Ureter (tissue), 1 donor: Measurements from ENCODE around the gene TAGLN2. TPM values are rescaled to one million over a fixed set of nuclear protein-coding genes. Genes with fewer than 3 reads are reported as not detected.
"Not testable (repeated sequence)": the region's sequence is repeated elsewhere in the genome, so short reads cannot be mapped to it uniquely, and the experiment has no call there.

Experiments used
- DNase-seq: peaks from one replicate; pipeline ENCODE4 v3.0.0-alpha.2; 2020; ENCODE audit warnings: low spot score
- total RNA-seq: library from RNA; stranded (reverse); gene quantifications from one replicate; pipeline ENCODE4 v1.2.4, GENCODE V29; 2023
- donor health status: DM: yes; HTN: yes; CAD: no.

Gene TAGLN2
- total RNA-seq, 1 donor from 2014 or later, result 322 TPM

DNA sequence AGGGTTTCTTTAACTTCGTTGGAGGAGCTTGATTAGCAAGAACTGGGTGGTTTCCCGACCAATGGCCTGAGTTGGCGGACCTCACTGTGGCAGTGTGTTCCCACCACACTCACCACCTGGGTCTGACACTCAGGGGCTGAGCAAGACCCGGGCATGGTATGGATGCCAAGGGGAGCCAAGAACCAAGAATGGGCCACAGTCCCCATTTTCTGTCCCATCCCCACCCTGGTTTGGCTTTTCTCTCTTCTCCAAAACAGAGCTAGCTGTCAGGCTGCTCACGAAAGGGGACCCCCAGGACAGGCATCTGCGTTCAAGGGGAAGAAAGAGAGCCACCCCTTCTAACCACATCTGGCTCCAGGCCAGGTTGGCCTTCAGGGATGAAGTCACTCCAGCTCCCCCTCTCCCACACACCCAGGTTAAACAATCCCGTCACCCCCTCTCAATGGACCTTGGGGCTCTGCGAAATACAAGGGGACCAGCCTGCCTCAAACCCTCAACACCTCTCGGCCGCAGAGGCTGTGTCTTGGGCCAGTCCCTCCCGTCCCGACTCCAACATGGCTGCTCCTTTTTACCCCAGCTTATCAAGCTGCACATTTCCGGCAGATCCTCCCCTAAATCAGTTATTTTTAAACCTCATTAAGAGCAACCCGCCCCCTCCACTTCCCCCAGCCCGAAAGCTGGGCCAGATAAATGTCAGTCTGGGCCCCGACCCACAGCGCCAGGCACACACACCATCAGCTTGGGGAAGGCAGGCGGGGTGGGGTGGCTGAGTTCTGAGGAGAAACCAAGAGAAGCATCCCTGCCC, 3.4 kb downstream of the TAGLN2 start:
- DNase-seq, result no peak

- DNase-seq, result no peak
These were observed 4.1 kb downstream of the TAGLN2 start for GRCh38 chr1:159921251-159921650.

DNA sequence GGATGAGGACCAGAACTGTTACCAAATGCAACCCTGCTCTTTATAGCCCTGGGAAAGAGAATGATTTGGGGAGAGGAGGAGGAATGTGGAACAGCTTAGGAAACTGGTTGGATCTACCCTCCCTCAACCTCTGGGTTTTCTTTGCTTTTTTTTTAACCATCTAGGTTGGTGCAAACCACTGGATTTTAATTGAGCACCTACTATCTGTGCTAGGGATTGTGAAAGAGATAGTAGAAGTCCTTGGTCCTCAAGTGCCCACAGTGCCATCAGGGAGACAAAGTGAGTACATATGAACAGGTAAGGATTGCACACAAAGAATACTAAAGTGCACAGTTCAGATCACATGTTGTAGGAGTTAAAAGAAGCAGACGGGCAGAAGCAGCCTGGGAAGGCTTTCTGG, 4.7 kb downstream of the TAGLN2 start:
- DNase-seq, result no peak

DNA sequence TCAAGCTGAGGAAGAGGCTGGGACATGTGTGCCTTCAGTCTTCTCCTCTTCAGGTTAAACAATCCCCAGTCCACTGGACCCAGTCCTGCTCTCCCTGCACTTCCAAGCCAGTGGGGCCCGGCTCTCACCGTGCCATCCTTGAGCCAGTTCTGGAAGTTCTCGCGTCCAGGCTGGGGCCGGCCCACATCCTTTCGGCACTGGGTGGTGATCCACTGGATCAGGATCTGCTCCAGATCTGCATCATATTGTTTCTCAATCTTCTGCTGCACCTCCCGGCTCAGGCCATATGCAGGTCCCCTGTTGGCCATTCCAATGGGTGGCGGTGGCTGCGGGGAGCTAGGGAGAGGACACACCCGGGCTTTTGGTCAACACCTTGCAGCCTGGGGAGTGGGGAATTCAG, 5.1 kb downstream of the TAGLN2 start:
- no peak for DNase-seq

DNA sequence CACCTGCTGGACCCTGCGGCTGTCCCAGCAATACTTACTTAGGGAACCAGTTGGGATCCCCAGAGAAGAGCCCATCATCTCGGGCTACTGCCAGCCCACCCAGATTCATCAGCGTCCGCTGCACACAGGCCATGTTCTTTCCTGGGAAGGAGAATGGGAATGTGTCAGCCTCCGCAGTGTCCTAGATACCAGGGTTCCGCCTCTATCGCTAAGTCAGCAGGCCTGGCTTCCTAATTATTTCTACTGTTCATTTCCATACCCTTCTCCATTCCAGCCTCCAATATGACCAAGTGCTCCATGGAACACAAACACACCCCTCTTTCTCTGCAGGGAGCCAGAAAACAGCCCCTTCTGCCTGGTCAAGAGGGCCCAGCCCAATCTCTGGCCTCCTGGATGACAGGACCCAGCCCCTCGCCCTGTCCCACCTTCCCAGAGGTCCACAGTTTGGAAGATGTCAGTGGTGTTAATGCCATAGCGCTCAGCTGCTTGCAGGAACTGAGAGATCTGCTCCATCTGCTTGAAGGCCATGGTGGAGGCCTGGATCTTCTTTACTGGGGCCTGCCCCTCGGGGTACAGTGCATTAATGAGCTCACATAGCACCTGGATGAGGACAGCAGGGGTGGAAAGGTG, 6.0 kb downstream of the TAGLN2 start:
- DNase-seq, result no peak

DNA sequence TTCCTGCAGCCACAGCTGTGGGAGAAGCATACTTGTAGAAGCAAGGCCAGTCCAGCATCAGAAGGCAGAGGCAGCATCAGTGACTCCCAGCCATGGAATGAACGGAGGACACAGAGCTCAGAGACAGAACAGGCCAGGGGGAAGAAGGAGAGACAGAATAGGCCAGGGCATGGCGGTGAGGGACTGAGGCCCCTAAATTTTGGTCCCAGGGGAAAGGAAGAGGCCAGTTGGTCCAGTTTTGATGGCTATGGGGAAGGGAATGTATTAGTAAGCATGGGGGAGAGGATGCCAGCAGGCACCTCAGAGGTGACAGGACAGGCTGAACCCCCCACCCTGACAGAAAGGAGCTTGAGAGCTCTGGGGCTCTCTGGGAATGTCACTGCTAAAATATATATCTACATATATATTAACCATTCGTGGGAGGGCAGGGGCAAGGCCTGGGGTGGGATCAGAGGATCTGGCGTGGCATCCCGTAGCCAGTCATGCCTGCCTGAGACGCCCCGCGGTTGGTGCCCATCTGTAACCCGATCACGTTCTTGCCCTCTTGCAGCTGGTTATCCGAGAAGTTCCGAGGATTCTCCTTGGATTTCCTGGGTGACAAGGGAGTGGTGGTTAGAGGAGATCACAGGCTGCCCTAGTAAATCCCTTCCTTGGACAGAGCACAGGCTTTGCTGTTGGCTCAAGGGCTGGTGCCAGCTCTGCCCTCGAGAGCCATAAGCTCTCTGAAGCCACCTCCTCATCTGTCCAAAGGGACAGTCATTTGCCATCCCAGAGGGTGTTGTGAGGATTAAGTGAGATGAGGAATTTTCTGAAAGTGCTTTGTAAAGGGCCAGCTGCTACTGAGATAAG, 6.7 kb downstream of the TAGLN2 start:
- DNase-seq, result no peak

DNA sequence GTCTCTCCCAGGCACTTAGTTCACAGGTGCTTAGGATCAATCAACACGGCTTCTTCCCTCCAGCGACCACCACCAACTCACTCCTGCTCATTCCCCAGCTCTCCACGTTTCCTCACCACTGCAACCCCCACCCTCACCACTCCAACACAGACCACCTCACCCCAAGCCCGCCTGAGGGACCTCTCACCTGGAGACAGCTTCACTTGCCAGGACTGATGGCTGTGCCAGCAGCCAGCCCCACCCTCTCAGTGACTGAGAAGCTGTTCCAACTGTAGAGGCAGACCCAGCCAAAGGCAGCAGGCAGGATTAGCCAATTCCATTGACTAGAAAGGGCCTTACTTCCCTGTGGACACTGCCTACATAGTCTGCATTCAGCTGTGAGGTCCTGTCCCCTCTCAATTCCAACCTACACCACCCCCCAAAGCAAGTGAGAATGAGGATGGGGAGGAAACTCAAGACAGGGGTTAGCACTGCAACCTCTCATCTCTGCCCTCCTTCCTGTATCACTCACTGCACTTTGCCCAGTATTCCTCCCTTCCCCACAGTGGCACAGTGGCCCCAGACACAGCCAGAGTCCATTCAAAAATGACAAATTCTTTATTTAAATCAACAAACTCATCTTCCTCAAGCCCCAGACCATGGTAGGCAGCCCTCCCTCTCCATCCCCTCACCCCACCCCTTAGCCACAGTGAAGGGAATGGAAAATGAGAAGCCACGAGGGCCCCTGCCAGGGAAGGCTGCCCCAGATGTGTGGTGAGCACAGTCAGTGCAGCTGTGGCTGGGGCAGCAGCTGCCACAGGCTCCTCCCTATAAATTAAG, 7.6 kb downstream of the TAGLN2 start:
- no peak for DNase-seq

DNA sequence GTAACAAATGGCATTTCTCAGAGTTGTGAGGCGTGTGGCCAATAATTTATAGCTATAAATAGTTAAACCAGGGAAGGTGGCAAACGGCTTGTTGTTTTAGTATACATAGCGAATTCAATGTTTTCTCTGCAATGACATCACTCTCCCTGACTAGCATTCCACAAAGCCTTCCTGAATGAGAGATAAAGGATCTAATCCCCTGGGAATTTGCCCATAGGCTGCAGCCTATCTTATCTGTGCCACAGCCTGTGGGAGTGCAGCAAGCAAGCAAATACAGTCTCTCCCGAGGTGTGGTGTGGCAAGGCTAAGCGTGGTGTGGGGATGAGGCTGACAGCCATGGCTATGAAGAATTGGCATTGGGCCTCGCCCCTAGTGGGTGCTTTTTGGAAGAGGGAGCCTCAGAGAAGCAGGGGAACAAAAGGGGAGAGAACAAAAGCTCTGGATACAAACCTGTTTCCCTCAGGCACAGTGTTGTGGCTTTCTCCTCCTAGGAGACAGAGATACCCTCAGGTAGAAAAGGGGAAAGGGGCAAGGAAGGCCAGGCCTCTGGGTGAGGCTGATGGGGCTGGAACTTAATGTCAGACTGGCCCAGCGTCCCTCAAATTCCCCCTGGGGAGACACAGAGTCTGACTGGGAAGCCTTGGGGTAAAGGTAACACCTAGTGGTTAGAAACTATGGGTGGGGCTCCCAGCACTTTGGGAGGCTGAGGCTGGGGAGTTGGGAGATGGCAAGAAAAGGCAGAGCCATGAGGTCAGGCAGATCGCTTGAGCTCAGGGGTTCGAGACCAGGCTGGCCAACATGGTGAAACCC, 8.9 kb downstream of the TAGLN2 start:
- no peak for DNase-seq

GRCh38 chr1:159915571-159916241, 9.6 kb downstream of the TAGLN2 start:
- DNase-seq, result no peak

- no peak for DNase-seq
These were observed 10.9 kb downstream of the TAGLN2 start for GRCh38 chr1:159914252-159915018.

GRCh38 chr1:159913451-159914192, 11.7 kb downstream of the TAGLN2 start:
- DNase-seq, result no peak

DNA sequence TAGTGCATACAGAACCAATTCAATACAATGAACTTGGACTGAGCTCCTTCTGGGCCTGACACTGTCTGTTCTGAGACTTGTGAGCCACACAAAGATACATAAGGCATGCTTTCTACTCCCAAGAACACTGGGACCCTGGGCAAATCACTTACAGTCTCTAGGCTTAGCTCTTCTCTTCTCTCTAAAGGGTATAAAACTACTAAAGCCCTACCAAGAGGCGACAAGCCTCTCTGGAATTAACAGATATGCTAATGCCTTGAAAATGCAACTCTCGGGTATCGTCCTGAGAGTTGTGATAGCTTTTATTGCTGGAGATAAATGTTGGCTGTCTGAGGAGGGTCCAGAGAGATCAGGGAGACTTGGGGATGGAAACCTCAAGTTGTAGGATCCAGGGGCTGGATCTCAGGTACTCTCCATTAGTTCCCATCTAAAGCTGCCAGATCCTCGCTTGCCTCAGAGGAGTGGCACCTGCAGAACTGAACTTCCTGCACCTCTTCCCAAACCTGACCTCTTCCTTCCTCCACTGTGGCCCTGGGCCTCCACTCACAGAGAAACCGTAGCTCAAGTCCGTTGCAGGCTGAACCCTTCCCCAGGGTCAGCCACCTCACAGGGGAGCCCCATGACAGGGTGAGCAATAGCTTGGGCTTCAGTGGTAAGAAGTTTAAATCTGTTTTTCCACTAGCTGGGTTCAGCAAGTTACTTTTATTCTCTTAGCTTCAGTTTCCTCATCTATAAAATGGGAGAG, 13.8 kb downstream of the TAGLN2 start:
- no peak for DNase-seq

DNA sequence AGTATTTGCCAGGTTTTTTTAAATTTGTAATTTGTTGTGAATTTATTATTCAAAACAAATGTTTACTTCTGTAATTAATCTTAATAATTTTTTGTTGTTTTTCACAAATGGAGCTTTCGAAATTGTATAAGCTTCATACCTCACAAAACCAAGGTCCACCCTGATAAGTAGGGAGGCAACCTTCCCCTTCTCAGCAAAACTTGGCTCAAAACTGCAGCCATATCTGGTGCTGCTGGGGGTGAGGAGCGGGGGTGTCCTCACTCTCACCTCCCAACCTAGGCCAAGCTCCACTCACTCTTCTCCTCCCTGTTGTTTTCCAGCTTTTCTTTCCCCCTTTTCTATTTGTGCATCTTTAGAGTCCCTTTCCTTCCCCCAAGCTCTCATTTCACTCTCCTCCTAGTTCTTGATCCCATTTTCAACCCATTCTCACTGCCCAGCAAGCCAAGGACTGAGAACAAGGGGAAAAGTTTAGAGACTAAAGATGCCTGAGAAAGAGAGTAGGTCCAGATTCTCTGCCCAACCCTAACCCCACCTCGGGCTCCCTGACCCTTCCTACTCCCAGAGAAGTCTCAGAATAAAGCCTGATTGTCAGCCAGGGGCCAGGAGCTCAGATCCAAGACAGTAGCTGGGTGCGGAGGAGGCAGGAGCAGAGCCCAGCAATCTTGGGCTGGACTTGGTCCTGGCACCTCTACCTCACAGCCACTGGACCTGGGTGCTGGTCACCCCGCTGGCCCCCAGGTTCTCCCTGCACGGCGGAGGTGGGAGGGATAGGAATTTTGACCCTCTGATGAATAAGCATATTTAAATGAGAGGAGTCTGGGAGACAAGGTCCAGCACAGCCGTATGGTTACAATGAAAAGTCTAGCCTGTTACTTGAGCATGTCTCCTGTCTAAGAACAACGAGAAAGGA, 17.0 kb downstream of the TAGLN2 start:
- no peak for DNase-seq

DNA sequence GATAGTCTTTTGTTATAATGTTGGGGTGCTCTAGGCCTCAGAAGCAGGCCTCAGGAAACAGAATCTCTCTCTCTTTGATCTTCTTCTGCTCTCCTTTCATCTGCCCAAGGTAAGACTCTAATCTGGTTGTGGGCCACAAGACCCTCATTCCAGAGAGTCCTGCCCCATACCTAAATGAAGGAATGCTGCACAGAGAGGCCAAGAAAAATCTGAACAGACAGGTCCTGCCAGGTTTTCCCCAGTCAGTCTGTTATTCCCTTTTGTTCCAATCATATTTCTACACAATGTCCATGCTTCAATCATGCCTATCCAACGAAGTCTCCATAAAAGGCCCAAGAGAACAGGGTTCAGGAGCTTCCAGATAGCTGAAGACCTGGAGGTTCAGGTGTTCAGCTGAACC, 18.3 kb downstream of the TAGLN2 start:
- no peak for DNase-seq

DNA sequence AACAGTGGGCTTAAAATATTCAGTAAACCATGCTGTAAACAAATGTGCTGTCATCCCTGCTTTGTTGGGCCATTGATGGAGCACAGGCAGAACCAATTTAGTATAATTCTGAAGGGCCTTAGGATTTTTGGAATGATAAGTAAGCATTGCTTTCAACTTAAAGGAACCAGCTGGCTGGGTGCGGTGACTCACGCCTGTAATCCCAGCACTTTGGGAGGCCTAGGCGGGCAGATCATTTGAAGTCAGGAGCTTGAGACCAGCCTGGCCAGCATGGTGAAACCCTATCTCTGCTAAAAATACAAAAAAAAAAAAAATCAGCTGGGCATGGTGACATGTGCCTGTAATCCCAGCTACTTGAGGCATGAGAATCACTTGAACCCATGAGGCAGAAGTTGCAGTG, 21.3 kb downstream of the TAGLN2 start:
- not testable (repeated sequence) for DNase-seq

- no peak for DNase-seq
These were observed 22.8 kb downstream of the TAGLN2 start for GRCh38 chr1:159902541-159902940.
